ENCODE data around the gene PRDX5.

Gene PRDX5

DNA sequence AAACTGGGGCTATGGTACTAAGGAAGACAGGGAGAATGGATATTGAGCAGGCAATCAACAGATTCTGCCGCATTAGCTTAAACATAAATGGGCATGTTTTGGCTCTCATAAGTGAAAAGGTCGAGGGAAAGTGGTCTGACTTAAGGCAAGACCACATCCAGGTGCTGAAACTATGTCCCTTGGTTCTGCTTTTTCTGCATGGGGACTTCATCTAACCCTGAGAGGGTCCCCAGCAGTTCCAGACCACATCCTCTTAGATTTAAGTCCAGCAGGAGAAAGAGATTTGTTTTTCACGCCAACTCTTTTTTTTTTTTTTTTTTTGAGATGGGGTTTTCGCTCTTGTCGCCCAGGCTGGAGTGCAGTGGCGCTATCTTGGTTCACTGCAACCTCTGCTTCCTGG, 46.5 kb downstream of the PRDX5 start:
- ChIA-PET CTCF (interaction anchor here (1.1 kb wide), 1 partner anchor 10 kb away, joined by 4 read pairs; no protein-coding TSS in a partner anchor), POLR2A (no interaction called here)
- DNase-seq (ENCODE audit: extremely low spot score), result no peak
- TF ChIP-seq FOXA1 (IDR thresholded peaks at IDR 0.05), result no peak
- no peak for TF ChIP-seq FOXK2 (IDR thresholded peaks at IDR 0.05)
- no peak for TF ChIP-seq LEF1 (IDR thresholded peaks at IDR 0.05; ENCODE audit: borderline replicate concordance)
- TF ChIP-seq, protein P1, sequence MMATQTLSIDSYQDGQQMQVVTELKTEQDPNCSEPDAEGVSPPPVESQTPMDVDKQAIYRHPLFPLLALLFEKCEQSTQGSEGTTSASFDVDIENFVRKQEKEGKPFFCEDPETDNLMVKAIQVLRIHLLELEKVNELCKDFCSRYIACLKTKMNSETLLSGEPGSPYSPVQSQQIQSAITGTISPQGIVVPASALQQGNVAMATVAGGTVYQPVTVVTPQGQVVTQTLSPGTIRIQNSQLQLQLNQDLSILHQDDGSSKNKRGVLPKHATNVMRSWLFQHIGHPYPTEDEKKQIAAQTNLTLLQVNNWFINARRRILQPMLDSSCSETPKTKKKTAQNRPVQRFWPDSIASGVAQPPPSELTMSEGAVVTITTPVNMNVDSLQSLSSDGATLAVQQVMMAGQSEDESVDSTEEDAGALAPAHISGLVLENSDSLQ (IDR thresholded peaks at IDR 0.05), result no peak
- no peak for TF ChIP-seq FOXM1 (IDR thresholded peaks at IDR 0.05; ENCODE audit: borderline replicate concordance)
- no peak for TF ChIP-seq ZNF384 (IDR thresholded peaks at IDR 0.05)
- no peak for TF ChIP-seq BHLHE40 (IDR thresholded peaks at IDR 0.05; ENCODE audit: borderline replicate concordance)
- TF ChIP-seq L3MBTL2 (conservative IDR thresholded peaks at IDR 0.05), result no peak
- no peak for TF ChIP-seq ARNT (IDR thresholded peaks at IDR 0.05)
- TF ChIP-seq NFRKB (IDR thresholded peaks at IDR 0.05), result no peak
- TF ChIP-seq HDGF (IDR thresholded peaks at IDR 0.05; ENCODE audit: borderline replicate concordance), result no peak
- TF ChIP-seq SUZ12 (IDR thresholded peaks at IDR 0.05), result no peak
- no peak for TF ChIP-seq CTBP1 (IDR thresholded peaks at IDR 0.05; ENCODE audit: borderline replicate concordance)
- TF ChIP-seq ELF4 (IDR thresholded peaks at IDR 0.05), result no peak
- no peak for TF ChIP-seq TARDBP (IDR thresholded peaks at IDR 0.05)

DNA sequence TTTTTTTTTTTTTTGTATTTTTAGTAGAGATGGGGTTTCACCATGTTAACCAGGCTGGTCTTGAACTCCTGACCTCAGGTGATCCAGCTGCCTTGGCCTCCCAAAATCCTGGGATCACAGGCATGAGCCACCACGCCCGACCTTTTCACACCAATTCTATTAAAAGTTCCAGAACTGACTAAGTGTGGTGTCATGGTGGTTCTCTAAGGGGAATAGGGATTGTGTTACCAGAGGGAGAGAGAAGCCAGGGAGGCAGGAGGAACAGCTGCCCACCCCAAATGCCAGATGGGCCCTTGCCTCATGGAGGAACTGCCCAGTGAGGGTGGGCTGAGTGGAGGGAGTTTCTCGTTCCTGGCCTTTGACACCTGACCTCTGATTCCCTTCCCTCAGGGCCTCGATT, 47.0 kb downstream of the PRDX5 start:
- no peak for TF ChIP-seq NFRKB (IDR thresholded peaks at IDR 0.05)
- TF ChIP-seq SUZ12 (IDR thresholded peaks at IDR 0.05), result no peak
- no peak for TF ChIP-seq ZNF384 (IDR thresholded peaks at IDR 0.05)
- no peak for TF ChIP-seq HDGF (IDR thresholded peaks at IDR 0.05; ENCODE audit: borderline replicate concordance)
- TF ChIP-seq TARDBP (IDR thresholded peaks at IDR 0.05), result no peak
- no peak for TF ChIP-seq L3MBTL2 (conservative IDR thresholded peaks at IDR 0.05)
- TF ChIP-seq, protein P1 (IDR thresholded peaks at IDR 0.05), result no peak
- no peak for TF ChIP-seq ARNT (IDR thresholded peaks at IDR 0.05)
- ChIA-PET POLR2A (no interaction called here), CTCF (no interaction called here)
- no peak for DNase-seq (ENCODE audit: extremely low spot score)

DNA sequence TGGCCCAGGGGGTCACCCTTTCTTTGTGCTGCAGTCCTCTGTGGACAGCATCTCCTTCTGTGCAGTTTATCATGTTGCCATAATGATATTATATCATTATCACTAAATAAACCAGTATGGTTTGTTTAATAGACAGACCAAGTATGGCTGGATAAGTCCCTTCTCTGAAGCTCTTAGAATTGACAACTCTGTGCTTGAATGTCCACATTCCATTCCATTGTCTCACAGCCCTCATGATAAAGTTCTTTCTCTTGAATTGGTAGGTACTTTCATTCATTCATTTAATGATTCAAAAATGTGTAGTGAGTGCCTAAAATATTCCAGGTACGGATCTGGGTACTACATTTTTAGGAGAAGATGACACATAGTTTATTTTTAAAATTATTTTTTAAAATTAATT, 48.8 kb downstream of the PRDX5 start:
- TF ChIP-seq ARNT (IDR thresholded peaks at IDR 0.05) (no peak), LEF1 (IDR thresholded peaks at IDR 0.05; ENCODE audit: borderline replicate concordance) (no peak), FOXK2 (IDR thresholded peaks at IDR 0.05) (no peak), FOXA1 (IDR thresholded peaks at IDR 0.05) (no peak), L3MBTL2 (conservative IDR thresholded peaks at IDR 0.05) (no peak), CTBP1 (IDR thresholded peaks at IDR 0.05; ENCODE audit: borderline replicate concordance) (no peak), ELF4 (IDR thresholded peaks at IDR 0.05) (no peak), BHLHE40 (IDR thresholded peaks at IDR 0.05; ENCODE audit: borderline replicate concordance) (no peak), NFRKB (IDR thresholded peaks at IDR 0.05) (no peak), TARDBP (IDR thresholded peaks at IDR 0.05) (no peak), ZNF384 (IDR thresholded peaks at IDR 0.05) (no peak), HDGF (IDR thresholded peaks at IDR 0.05; ENCODE audit: borderline replicate concordance) (no peak), SUZ12 (IDR thresholded peaks at IDR 0.05) (no peak), SP1 (IDR thresholded peaks at IDR 0.05) (no peak), FOXM1 (IDR thresholded peaks at IDR 0.05; ENCODE audit: borderline replicate concordance) (no peak)
- TF ChIP-seq, protein P1 (IDR thresholded peaks at IDR 0.05), result no peak
- ChIA-PET POLR2A (no interaction called here), CTCF (interaction anchor here (1.2 kb wide), 1 partner anchor 12 kb away, joined by 4 read pairs; no protein-coding TSS in a partner anchor)
- DNase-seq (ENCODE audit: extremely low spot score), result no peak

DNA sequence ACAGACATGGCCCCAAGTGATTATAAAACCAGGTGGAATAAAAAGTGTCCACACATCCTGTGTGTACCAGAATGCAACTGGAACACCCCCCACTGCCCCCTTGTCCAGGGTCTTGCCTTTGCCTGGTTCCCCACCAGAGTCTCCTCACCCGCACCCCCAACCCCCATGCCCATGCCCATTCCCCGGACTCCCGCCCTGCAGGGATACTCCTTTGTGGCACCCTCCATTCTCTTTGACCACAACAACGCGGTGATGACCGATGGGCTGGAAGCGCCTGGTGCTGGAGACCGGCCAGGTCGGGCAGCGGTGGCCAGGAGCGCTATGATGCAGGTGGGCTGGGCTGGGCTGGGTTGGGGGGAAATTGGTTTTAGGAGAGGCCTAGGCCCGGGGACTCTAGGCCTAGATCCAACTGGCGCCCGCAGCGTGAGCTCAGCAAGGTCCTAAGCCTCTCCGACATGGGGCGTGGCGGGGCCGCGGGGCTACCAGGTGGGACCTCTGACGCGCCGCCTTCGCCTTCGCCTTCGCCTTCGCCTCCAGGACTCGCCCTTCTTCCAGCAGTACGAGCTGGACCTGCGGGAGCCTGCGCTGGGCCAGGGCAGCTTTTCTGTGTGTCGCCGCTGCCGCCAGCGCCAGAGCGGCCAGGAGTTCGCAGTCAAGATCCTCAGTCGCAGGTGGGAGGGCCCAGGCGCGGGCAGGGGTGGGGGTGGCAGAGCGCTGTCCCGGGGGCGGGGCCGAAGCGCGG, 50.2 kb downstream of the PRDX5 start:
- ChIA-PET POLR2A (interaction anchor here (1.2 kb wide), 1 partner anchor 13 kb away, joined by 3 read pairs; no protein-coding TSS in a partner anchor), CTCF (interaction anchor here (1.2 kb wide), 1 partner anchor 13 kb away, joined by 4 read pairs; no protein-coding TSS in a partner anchor)
- DNase-seq (ENCODE audit: extremely low spot score), result no peak
- no peak for TF ChIP-seq ARNT (IDR thresholded peaks at IDR 0.05)
- TF ChIP-seq HDGF (IDR thresholded peaks at IDR 0.05; ENCODE audit: borderline replicate concordance), result no peak
- no peak for TF ChIP-seq SUZ12 (IDR thresholded peaks at IDR 0.05)
- no peak for TF ChIP-seq FOXM1 (IDR thresholded peaks at IDR 0.05; ENCODE audit: borderline replicate concordance)

DNA sequence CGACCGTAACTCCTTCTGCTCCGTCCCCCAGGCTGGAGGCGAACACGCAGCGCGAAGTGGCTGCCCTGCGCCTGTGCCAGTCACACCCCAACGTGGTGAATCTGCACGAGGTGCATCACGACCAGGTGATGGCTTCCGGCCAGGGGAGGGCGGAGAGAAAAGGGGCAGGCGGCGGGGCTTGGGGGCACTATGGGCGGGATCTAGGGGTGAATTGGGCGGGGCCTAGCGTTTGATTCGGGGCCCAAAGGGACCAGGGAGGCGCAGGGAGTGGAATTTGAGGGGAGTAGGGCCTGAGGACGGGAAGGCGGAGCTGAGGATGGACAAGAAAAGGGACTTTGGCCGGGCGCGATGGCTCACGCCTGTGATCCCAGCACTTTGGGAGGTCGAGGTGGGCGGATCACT, 50.8 kb downstream of the PRDX5 start:
- ChIA-PET CTCF (no interaction called here), POLR2A (interaction anchor here (1.2 kb wide), 1 partner anchor 14 kb away, joined by 3 read pairs; no protein-coding TSS in a partner anchor)
- no peak for DNase-seq (ENCODE audit: extremely low spot score)
- TF ChIP-seq L3MBTL2 (conservative IDR thresholded peaks at IDR 0.05), result no peak
- TF ChIP-seq LEF1 (IDR thresholded peaks at IDR 0.05; ENCODE audit: borderline replicate concordance), result no peak
- TF ChIP-seq FOXM1 (IDR thresholded peaks at IDR 0.05; ENCODE audit: borderline replicate concordance), result no peak
- TF ChIP-seq FOXA1 (IDR thresholded peaks at IDR 0.05), result no peak
- TF ChIP-seq CTBP1 (IDR thresholded peaks at IDR 0.05; ENCODE audit: borderline replicate concordance), result no peak
- TF ChIP-seq NFRKB (IDR thresholded peaks at IDR 0.05), result no peak
- no peak for TF ChIP-seq SP1 (IDR thresholded peaks at IDR 0.05)
- no peak for TF ChIP-seq HDGF (IDR thresholded peaks at IDR 0.05; ENCODE audit: borderline replicate concordance)

Measured in HEK293T (cell line).